ENCODE measurements around the gene CETP. TPM values are rescaled to one million over a fixed set of nuclear protein-coding genes. Genes with fewer than 3 reads are reported as not detected.

CETP gene
- total and polyA plus RNA-seq, 2 of the 13 experiments (the other 11 are each of a cell fraction or from before 2014, with no cell fraction given), result 0.31 to 9.8 TPM

GRCh38 chr16:57020651-57021050 is 58.9 kb downstream of the CETP start (continued):
- TF ChIP-seq HNF4G (IDR thresholded peaks at IDR 0.05; ENCODE audit: borderline replicate concordance, low read depth, low read length), result peak; percentile 56; the same call in 1 of the 2 replicates
- no peak; the same call in 1 of the 2 replicates for TF ChIP-seq HNF4G (CRISPR knock-in tag; IDR thresholded peaks at IDR 0.05; ENCODE audit: borderline replicate concordance, low read depth)
- TF ChIP-seq, protein P1, sequence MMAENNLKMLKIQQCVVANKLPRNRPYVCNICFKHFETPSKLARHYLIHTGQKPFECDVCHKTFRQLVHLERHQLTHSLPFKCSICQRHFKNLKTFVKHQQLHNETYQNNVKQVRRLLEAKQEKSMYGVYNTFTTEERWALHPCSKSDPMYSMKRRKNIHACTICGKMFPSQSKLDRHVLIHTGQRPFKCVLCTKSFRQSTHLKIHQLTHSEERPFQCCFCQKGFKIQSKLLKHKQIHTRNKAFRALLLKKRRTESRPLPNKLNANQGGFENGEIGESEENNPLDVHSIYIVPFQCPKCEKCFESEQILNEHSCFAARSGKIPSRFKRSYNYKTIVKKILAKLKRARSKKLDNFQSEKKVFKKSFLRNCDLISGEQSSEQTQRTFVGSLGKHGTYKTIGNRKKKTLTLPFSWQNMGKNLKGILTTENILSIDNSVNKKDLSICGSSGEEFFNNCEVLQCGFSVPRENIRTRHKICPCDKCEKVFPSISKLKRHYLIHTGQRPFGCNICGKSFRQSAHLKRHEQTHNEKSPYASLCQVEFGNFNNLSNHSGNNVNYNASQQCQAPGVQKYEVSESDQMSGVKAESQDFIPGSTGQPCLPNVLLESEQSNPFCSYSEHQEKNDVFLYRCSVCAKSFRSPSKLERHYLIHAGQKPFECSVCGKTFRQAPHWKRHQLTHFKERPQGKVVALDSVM (CRISPR knock-in tag; IDR thresholded peaks at IDR 0.05), result no peak
- TF ChIP-seq SNAPC2 (CRISPR knock-in tag; IDR thresholded peaks at IDR 0.05), result no peak
- no peak for TF ChIP-seq RFX1 (IDR thresholded peaks at IDR 0.05)
- TF ChIP-seq ZNF598 (CRISPR knock-in tag; IDR thresholded peaks at IDR 0.05; ENCODE audit: borderline replicate concordance), result no peak
- TF ChIP-seq NFE2L2 (IDR thresholded peaks at IDR 0.05; ENCODE audit: low read length), result no peak
- no peak for TF ChIP-seq TBP (CRISPR knock-in tag; IDR thresholded peaks at IDR 0.05)
- TF ChIP-seq FOSL2 (CRISPR knock-in tag; IDR thresholded peaks at IDR 0.05), result 0 out of 2 replicates have a peak, but pooled peaks have one; percentile 25
- peak; percentile 83; the same call in 1 of the 2 replicates for TF ChIP-seq PRDM15 (CRISPR knock-in tag; IDR thresholded peaks at IDR 0.05)
- TF ChIP-seq TFAP4 (IDR thresholded peaks at IDR 0.05; ENCODE audit: borderline replicate concordance, low read depth), result peak; percentile 46; the same call in 1 of the 2 replicates
- TF ChIP-seq ZNF644 (CRISPR knock-in tag; IDR thresholded peaks at IDR 0.05; ENCODE audit: low read depth), result 0 out of 2 replicates have a peak, but pooled peaks have one; percentile 21
- TF ChIP-seq SALL1 (CRISPR knock-in tag; IDR thresholded peaks at IDR 0.05), result peak; percentile 48; the same call in 1 of the 2 replicates
- TF ChIP-seq ZNF670 (CRISPR knock-in tag; IDR thresholded peaks at IDR 0.05; ENCODE audit: borderline replicate concordance), result no peak
- TF ChIP-seq, protein P2, sequence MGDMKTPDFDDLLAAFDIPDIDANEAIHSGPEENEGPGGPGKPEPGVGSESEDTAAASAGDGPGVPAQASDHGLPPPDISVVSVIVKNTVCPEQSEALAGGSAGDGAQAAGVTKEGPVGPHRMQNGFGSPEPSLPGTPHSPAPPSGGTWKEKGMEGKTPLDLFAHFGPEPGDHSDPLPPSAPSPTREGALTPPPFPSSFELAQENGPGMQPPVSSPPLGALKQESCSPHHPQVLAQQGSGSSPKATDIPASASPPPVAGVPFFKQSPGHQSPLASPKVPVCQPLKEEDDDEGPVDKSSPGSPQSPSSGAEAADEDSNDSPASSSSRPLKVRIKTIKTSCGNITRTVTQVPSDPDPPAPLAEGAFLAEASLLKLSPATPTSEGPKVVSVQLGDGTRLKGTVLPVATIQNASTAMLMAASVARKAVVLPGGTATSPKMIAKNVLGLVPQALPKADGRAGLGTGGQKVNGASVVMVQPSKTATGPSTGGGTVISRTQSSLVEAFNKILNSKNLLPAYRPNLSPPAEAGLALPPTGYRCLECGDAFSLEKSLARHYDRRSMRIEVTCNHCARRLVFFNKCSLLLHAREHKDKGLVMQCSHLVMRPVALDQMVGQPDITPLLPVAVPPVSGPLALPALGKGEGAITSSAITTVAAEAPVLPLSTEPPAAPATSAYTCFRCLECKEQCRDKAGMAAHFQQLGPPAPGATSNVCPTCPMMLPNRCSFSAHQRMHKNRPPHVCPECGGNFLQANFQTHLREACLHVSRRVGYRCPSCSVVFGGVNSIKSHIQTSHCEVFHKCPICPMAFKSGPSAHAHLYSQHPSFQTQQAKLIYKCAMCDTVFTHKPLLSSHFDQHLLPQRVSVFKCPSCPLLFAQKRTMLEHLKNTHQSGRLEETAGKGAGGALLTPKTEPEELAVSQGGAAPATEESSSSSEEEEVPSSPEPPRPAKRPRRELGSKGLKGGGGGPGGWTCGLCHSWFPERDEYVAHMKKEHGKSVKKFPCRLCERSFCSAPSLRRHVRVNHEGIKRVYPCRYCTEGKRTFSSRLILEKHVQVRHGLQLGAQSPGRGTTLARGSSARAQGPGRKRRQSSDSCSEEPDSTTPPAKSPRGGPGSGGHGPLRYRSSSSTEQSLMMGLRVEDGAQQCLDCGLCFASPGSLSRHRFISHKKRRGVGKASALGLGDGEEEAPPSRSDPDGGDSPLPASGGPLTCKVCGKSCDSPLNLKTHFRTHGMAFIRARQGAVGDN (CRISPR knock-in tag; IDR thresholded peaks at IDR 0.05), result peak; percentile 23
